Thyroid gland (tissue), 4 donors: ENCODE results near the gene SHC3.

Experiments
- CTCF ChIP-seq, 6 experiments: fragments of 200-600 bp in 3 of 6; fragments of 450-650 bp in 3 of 6; sonication (generic) in 3 of 6; IDR thresholded peaks; one replicate each; pipeline ENCODE4 v1.5.1; 2016 to 2019; ENCODE audit warnings: antibody characterized with exemption in 6 of 6, mild to moderate bottlenecking in 2 of 6, inconsistent platforms in 1 of 6, moderate library complexity in 1 of 6
- POLR2A ChIP-seq, 2 donors: fragments of 450-650 bp; IDR thresholded peaks; one replicate each; pipeline ENCODE4 v1.6.1; 2017; ENCODE audit warnings: antibody characterized with exemption in 2 of 2, mild to moderate bottlenecking in 2 of 2, moderate library complexity in 1 of 2

- TF ChIP-seq CTCF (IDR thresholded peaks at IDR 0.05) (no peak), POLR2A (IDR thresholded peaks at IDR 0.05) (no peak)
Observed at GRCh38 chr9:88987661-88988060, 191.0 kb downstream of the SHC3 start.
